ENCODE measurements around the gene VAPA.

DNA sequence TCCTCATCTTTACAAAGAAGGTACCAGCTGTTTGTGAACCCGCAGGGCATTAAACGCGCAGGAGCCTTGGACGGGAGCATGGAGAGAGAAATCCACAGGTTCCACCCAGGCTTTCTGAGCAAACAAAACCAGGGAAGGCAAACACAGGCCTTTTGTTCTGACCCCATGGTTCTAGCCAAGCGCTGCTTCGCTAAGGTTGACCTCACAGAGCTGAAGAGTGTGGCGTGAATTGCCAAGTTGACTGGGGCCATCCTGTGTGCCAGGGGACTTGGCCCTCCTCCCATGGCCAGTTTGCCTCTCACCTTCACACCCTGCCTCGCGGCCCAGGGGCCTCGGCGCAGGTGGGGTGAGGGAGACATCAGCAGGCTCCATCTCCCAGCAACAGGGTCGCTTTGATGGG lies 74.1 kb downstream of the VAPA start:
- TF ChIP-seq EZH2 (IDR thresholded peaks at IDR 0.05; ENCODE audit: low read length) = no peak
- TF ChIP-seq, protein P1, sequence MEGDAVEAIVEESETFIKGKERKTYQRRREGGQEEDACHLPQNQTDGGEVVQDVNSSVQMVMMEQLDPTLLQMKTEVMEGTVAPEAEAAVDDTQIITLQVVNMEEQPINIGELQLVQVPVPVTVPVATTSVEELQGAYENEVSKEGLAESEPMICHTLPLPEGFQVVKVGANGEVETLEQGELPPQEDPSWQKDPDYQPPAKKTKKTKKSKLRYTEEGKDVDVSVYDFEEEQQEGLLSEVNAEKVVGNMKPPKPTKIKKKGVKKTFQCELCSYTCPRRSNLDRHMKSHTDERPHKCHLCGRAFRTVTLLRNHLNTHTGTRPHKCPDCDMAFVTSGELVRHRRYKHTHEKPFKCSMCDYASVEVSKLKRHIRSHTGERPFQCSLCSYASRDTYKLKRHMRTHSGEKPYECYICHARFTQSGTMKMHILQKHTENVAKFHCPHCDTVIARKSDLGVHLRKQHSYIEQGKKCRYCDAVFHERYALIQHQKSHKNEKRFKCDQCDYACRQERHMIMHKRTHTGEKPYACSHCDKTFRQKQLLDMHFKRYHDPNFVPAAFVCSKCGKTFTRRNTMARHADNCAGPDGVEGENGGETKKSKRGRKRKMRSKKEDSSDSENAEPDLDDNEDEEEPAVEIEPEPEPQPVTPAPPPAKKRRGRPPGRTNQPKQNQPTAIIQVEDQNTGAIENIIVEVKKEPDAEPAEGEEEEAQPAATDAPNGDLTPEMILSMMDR (optimal IDR thresholded peaks at IDR 0.05 in 1 of 3, IDR thresholded peaks at IDR 0.05 in 1 of 3, conservative IDR thresholded peaks at IDR 0.05 in 1 of 3; ENCODE audit: extremely low read depth in 1 of 3, insufficient read depth in 2 of 3, low read length in 3 of 3) = no peak
